CD14-positive monocyte (primary cell): ENCODE results near the gene CCDC12. TPM values are rescaled to one million over a fixed set of nuclear protein-coding genes. Genes with fewer than 3 reads are reported as not detected.
A peak's percentile ranks its signal among the peaks of the same experiment; 100 is the strongest.

Experiments
- DNase-seq, 3 donors: peaks; one replicate each; pipeline ENCODE4 v3.0.0-alpha.2; 2011 to 2022
- H2AFZ ChIP-seq: 2 replicates; pipeline ENCODE4 v1.6.0; 2012; ENCODE audit warnings: mild to moderate bottlenecking, low read depth, low read length, inconsistent platforms; ENCODE audit not compliant: insufficient read depth, poor library complexity, severe bottlenecking
- H3K27ac ChIP-seq, 2 donors: 1 replicate in 1 of 2; 2 replicates in 1 of 2; pipeline ENCODE4 v1.5.1; 2012 to 2013; ENCODE audit warnings: low read length in 2 of 2, control low read depth in 1 of 2, inconsistent platforms in 1 of 2, low read depth in 1 of 2, mild to moderate bottlenecking in 1 of 2
- H3K27me3 ChIP-seq, 2 donors: one replicate each; pipeline versions ENCODE4 v1.6.0 to v1.6.1; 2011 to 2013; ENCODE audit warnings: low read length in 2 of 2; ENCODE audit not compliant: control insufficient read depth in 2 of 2, insufficient read depth in 2 of 2
- H3K36me3 ChIP-seq, 2 donors: replicated peaks in 1 of 2; 1 replicate in 1 of 2; 2 replicates in 1 of 2; pipeline versions ENCODE4 v1.5.1 to v1.6.1; 2012 to 2013; ENCODE audit warnings: low read length in 2 of 2, control low read depth in 1 of 2, inconsistent platforms in 1 of 2, mild to moderate bottlenecking in 1 of 2; ENCODE audit not compliant: insufficient read depth in 2 of 2, control insufficient read depth in 1 of 2
- H3K4me1 ChIP-seq, 2 donors: 1 replicate in 1 of 2; 2 replicates in 1 of 2; pipeline versions ENCODE4 v1.5.1 to v1.6.1; 2012 to 2013; ENCODE audit warnings: low read length in 2 of 2, control low read depth in 1 of 2, inconsistent platforms in 1 of 2, mild to moderate bottlenecking in 1 of 2, moderate library complexity in 1 of 2; ENCODE audit not compliant: insufficient read depth in 2 of 2, control insufficient read depth in 1 of 2
- H3K4me2 ChIP-seq: replicated peaks from 2 replicates; pipeline ENCODE3; 2012; ENCODE audit warnings: low read length, moderate library complexity, mild to moderate bottlenecking; ENCODE audit not compliant: poor library complexity, severe bottlenecking; ENCODE audit errors: extremely low read depth
- H3K4me3 ChIP-seq, 3 experiments: fragments of 200-600 bp in 1 of 3; sonication (generic) in 1 of 3; replicated peaks in 1 of 3; 1 replicate in 2 of 3; 2 replicates in 1 of 3; pipeline ENCODE4 v1.5.1; 2011 to 2013; ENCODE audit warnings: low read length in 3 of 3, mild to moderate bottlenecking in 3 of 3, control low read depth in 2 of 3, low read depth in 2 of 3, inconsistent platforms in 1 of 3, moderate library complexity in 1 of 3
- H3K79me2 ChIP-seq: 2 replicates; pipeline ENCODE4 v1.6.0; 2012; ENCODE audit warnings: mild to moderate bottlenecking, control low read depth, inconsistent platforms, low read length, moderate library complexity; ENCODE audit not compliant: insufficient read depth
- H3K9ac ChIP-seq: 2 replicates; pipeline ENCODE4 v1.6.0; 2017; ENCODE audit warnings: low read length, mild to moderate bottlenecking; ENCODE audit not compliant: insufficient read depth, poor library complexity, severe bottlenecking
- H3K9me3 ChIP-seq, 2 donors: replicated peaks in 1 of 2; 1 replicate in 1 of 2; 2 replicates in 1 of 2; pipeline versions ENCODE4 v1.5.1 to v1.6.1; 2012 to 2013; ENCODE audit warnings: low read length in 2 of 2, control low read depth in 1 of 2; ENCODE audit not compliant: control insufficient read depth in 1 of 2, insufficient read depth in 1 of 2
- H4K20me1 ChIP-seq: 2 replicates; pipeline ENCODE4 v1.6.0; 2012; ENCODE audit warnings: mild to moderate bottlenecking, low read length, control low read depth, moderate library complexity; ENCODE audit not compliant: insufficient read depth
- H3K27ac Mint-ChIP-seq, 7 donors: one replicate each; pipeline ENCODE4 v1.8.0; 2020; ENCODE audit warnings: mild to moderate bottlenecking in 7 of 7, mixed read lengths in 7 of 7, moderate library complexity in 6 of 7, inconsistent platforms in 2 of 7
- H3K27me3 Mint-ChIP-seq, 3 donors: one replicate each; pipeline ENCODE4 v1.8.0; 2021 to 2022; ENCODE audit warnings: low read depth in 3 of 3, mild to moderate bottlenecking in 3 of 3, mixed read lengths in 3 of 3, moderate library complexity in 3 of 3, inconsistent platforms in 1 of 3
- H3K36me3 Mint-ChIP-seq, 2 donors: one replicate each; pipeline ENCODE4 v1.8.0; 2020; ENCODE audit warnings: mixed read lengths in 2 of 2, inconsistent platforms in 1 of 2, mild to moderate bottlenecking in 1 of 2
- H3K4me1 Mint-ChIP-seq: one replicate; pipeline ENCODE4 v1.8.0; 2020; ENCODE audit warnings: mild to moderate bottlenecking, mixed read lengths
- H3K4me3 Mint-ChIP-seq, 2 donors: one replicate each; pipeline ENCODE4 v1.8.0; 2020; ENCODE audit warnings: mild to moderate bottlenecking in 2 of 2, mixed read lengths in 2 of 2, moderate library complexity in 1 of 2
- H3K9me3 Mint-ChIP-seq, 7 donors: one replicate each; pipeline ENCODE4 v1.8.0; 2020 to 2022; ENCODE audit warnings: mixed read lengths in 7 of 7, mild to moderate bottlenecking in 6 of 7, moderate library complexity in 6 of 7, inconsistent platforms in 2 of 7
- CTCF ChIP-seq: fragments of 200-600 bp; IDR thresholded peaks from one replicate; pipeline ENCODE4 v1.8.0; 2022; ENCODE audit warnings: antibody characterized with exemption, mild to moderate bottlenecking
- WGBS: methylation state at CpG from one replicate; pipeline ENCODE4 v1.1.5; 2013; ENCODE audit warnings: missing lambda C conversion rate; ENCODE audit not compliant: insufficient coverage; 5-methylcytosine and 5-hydroxymethylcytosine counted together
- intact Hi-C, 2 donors: fragments of 100-400 bp; cut with micrococcal nuclease; formaldehyde crosslinking; loops; one replicate each; pipeline versions ENCODE4 v1.15.0 to v1.15.1; 2023
- polyA plus RNA-seq, 3 donors: library from polyadenylated mRNA; depleted of rRNA in 1 of 3; unstranded in 2 of 3; stranded (reverse) in 1 of 3; fragments of 300-500 nt in 2 of 3; fragments of >200 nt in 1 of 3; fragmentation: Illumina TruSeq in 2 of 3; gene quantifications; 1 replicate in 2 of 3; 2 replicates in 1 of 3; pipeline ENCODE4 v1.2.3, GENCODE V29; 2012 to 2021

The CCDC12 gene
- polyA plus RNA-seq, 3 donors = 50.1 to 70.7 (median 55.8) TPM

DNA sequence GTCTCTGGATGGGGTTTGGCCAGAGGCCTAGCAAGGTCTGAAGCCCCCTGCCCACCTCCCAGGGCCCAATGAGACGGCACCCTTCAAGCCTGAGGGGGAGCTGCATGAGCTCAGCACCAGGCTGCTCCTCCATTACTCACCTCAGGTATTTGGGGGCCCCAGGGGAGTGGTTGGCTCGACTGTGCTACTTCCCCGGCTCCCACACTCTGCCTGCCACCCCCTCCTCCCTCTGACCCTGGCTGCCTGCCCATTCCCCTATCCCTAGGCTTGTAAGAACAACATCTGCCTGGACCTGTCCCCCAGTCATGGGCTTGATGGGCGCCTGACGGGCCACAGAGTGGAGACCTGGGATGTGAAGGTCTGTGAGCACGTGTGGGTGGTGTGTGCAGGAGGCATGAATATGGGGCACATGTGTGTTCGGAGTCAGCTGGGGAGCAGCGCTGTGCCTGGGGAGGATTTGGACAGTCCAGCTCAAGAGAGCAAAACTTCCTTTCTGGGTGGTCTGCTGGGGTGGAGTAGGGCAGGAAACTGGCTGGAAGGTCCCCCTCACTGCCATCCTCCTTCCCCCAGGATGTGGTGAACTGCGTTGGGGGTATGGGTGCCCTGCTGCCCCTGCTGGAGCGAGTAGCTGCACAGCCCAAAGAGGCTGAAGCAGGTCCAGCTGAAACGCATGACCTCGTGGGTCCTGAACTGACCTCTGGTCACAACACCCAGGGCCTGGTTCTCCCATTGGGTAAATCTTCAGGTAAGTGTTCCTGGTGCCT is 20.3 kb upstream of the CCDC12 start:
- Histone ChIP-seq H3K9me3 (no peaks in the 10 kb centered on the region), H3K4me3 (no peak overlapping the region), H2AFZ (no peak overlapping the region), H4K20me1 (peaks cover 100% of the 10 kb centered on the region), H3K9ac (no peak overlapping the region), H3K4me1 (peaks cover under 1 to 18% of the 10 kb centered on the region in 2 donors), H3K4me2 (no peak overlapping the region), H3K27me3 (no peaks in the 10 kb centered on the region), H3K36me3 (peaks cover 100% of the 10 kb centered on the region in 2 donors), H3K79me2 (peaks cover 40% of the 10 kb centered on the region), H3K27ac (peak overlapping the region in 1 of 2 donors; percentile 59)
- Mint-ChIP-seq H3K27me3 (peaks cover 0 to 1% (median 0%) of the 10 kb centered on the region in 3 donors), H3K27ac (peak overlapping the region in 6 of 7 donors; percentile 14 to 87 (median 54)), H3K4me1 (peaks cover 17% of the 10 kb centered on the region), H3K4me3 (no peak overlapping the region), H3K9me3 (peaks cover 0 to 2% (median 0%) of the 10 kb centered on the region in 7 donors), H3K36me3 (peaks cover 79 to 100% of the 10 kb centered on the region in 2 donors)
- intact Hi-C loops = loop anchor here (5.0 kb wide), 2 partner anchors 75 to 290 kb away; no protein-coding TSS in a partner anchor
- no peak for DNase-seq
- TF ChIP-seq CTCF = no peak
- 66% methylated on average over 8 of the region's 12 CpGs for WGBS

DNA sequence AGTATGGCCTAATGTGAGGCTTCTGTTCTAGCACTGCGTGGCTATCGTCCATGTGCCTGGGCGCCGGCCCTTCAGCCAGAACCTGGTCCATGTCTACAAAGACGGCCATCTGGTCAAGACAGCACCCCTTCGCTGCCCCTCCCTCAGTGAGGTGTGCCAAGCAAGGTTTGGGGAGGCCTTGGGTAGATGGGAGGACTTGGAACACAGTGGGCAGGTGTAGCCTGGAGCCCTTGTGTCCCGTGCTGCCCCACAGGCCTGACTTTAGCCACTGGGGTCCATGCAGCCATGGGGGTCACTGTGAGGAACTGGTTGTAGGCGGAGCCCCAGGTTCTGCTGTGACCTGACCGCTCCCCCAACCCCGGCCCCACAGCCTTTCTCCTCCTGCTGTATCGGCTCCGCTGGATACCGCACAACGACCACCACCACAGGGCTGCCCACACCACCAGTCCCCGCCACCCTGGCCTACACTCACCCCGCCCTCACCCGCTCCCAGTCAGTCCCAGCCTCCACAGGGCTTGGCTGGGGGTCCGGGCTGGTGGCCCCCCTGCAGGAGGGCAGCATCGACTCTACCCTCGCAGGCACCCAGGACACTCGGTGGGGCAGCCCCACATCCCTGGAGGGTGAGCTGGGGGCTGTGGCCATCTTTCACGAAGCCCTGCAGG is 19.5 kb upstream of the CCDC12 start:
- peaks cover 9 to 26% of the 10 kb centered on the region in 2 donors for H3K4me1 ChIP-seq
- H3K36me3 Mint-ChIP-seq = peaks cover 79 to 100% of the 10 kb centered on the region in 2 donors
- no peak for TF ChIP-seq CTCF
- H3K27ac Mint-ChIP-seq = no peak overlapping the region
- H3K27me3 ChIP-seq = no peaks in the 10 kb centered on the region
- 96% methylated on average over 20 of the region's 22 CpGs for WGBS
- peaks cover 24% of the 10 kb centered on the region for H3K4me1 Mint-ChIP-seq
- H3K9me3 ChIP-seq = no peaks in the 10 kb centered on the region
- peak overlapping the region in 1 of 2 donors; percentile 3 for H3K27ac ChIP-seq
- H3K36me3 ChIP-seq = peaks cover 100% of the 10 kb centered on the region in 2 donors
- H3K4me2 ChIP-seq = no peak overlapping the region
- H3K4me3 ChIP-seq = no peak overlapping the region
- no peak overlapping the region for H2AFZ ChIP-seq
- H3K79me2 ChIP-seq = peaks cover 49% of the 10 kb centered on the region
- no peak for DNase-seq
- H3K27me3 Mint-ChIP-seq = peaks cover 0 to 1% (median 0%) of the 10 kb centered on the region in 3 donors
- peaks cover 0 to 2% (median 0%) of the 10 kb centered on the region in 7 donors for H3K9me3 Mint-ChIP-seq
- intact Hi-C loops = loop anchor here (5.0 kb wide), 2 partner anchors 74 to 289 kb away; no protein-coding TSS in a partner anchor
- H3K4me3 Mint-ChIP-seq = no peak overlapping the region
- peaks cover 100% of the 10 kb centered on the region for H4K20me1 ChIP-seq
- no peak overlapping the region for H3K9ac ChIP-seq
